Naive thymus-derived CD8-positive, alpha-beta T cell (primary cell): ENCODE measurements around the gene COA4. TPM values are rescaled to one million over a fixed set of nuclear protein-coding genes. Genes with fewer than 3 reads are reported as not detected.
A peak's percentile ranks its signal among the peaks of the same experiment; 100 is the strongest.

Source experiments
- ATAC-seq, 2 donors: fragments of 150-1000 bp; cut with Tn5 transposase in 1 of 2; sonication (Bioruptor Pico), chemical (Tn5 transposase) in 1 of 2; 1 replicate in 1 of 2; 2 replicates in 1 of 2; pipeline ENCODE4 v1.10.0; 2021; ENCODE audit warnings: mild to moderate bottlenecking in 2 of 2, moderate library complexity in 2 of 2
- POLR2A ChIA-PET: fragments of 350-600 bp; sonication (Branson Sonifier 250); formaldehyde crosslinking; loops from one replicate; lab custom pipeline; 2021; ENCODE audit warnings: antibody characterized with exemption; lab: Charles Lee
- DNase-seq, 10 donors: peaks; one replicate each; pipeline versions ENCODE4 v3.0.0 to v3.0.0-alpha.2; 2020 to 2022
- H3K27ac Mint-ChIP-seq, 10 donors: one replicate each; pipeline ENCODE4 v1.8.0; 2020 to 2022; ENCODE audit warnings: mild to moderate bottlenecking in 10 of 10, mixed read lengths in 10 of 10, moderate library complexity in 4 of 10, inconsistent platforms in 1 of 10
- H3K27me3 Mint-ChIP-seq, 5 donors: one replicate each; pipeline ENCODE4 v1.8.0; 2021 to 2022; ENCODE audit warnings: mixed read lengths in 5 of 5
- H3K36me3 Mint-ChIP-seq, 3 donors: one replicate each; pipeline ENCODE4 v1.8.0; 2020 to 2022; ENCODE audit warnings: mixed read lengths in 3 of 3, mild to moderate bottlenecking in 2 of 3, inconsistent platforms in 1 of 3
- H3K4me1 Mint-ChIP-seq, 4 donors: one replicate each; pipeline ENCODE4 v1.8.0; 2021 to 2022; ENCODE audit warnings: mixed read lengths in 4 of 4
- H3K4me3 Mint-ChIP-seq, 10 donors: one replicate each; pipeline ENCODE4 v1.8.0; 2020 to 2022; ENCODE audit warnings: mild to moderate bottlenecking in 10 of 10, mixed read lengths in 10 of 10, moderate library complexity in 6 of 10, inconsistent platforms in 1 of 10
- H3K9me3 Mint-ChIP-seq, 9 donors: one replicate each; pipeline ENCODE4 v1.8.0; 2020 to 2022; ENCODE audit warnings: mixed read lengths in 9 of 9, mild to moderate bottlenecking in 3 of 9, inconsistent platforms in 1 of 9, moderate library complexity in 1 of 9
- polyA plus RNA-seq, 3 donors: library from polyadenylated mRNA; unstranded; fragments of 300-500 nt; fragmentation: Illumina TruSeq; gene quantifications; one replicate each; pipeline ENCODE4 v1.2.3, GENCODE V29; 2021
- total RNA-seq, 8 experiments: library from RNA in 2 of 8; stranded (reverse) in 2 of 8; gene quantifications; one replicate each; pipeline ENCODE4 v1.2.3 and lab custom pipeline; 2021 to 2026

The COA4 gene
- total and polyA plus RNA-seq, 5 experiments from 2014 or later, result 48.1 to 77.3 (median 62.4) TPM

- DNase-seq (no peak), ATAC-seq (no peak)
- Mint-ChIP-seq H3K4me1 (peaks cover 0 to 2% (median 0%) of the 10 kb centered on the region in 4 donors), H3K36me3 (peaks cover 0 to 46% (median 19%) of the 10 kb centered on the region in 3 donors), H3K4me3 (no peak overlapping the region), H3K9me3 (no peaks in the 10 kb centered on the region), H3K27ac (peak overlapping the region in 2 of 10 donors; percentile 15 to 18), H3K27me3 (no peaks in the 10 kb centered on the region)
- POLR2A ChIA-PET, result no interaction called here
These were observed 16.4 kb downstream of the COA4 start for GRCh38 chr11:73860202-73860601.

GRCh38 chr11:73859671-73860070, 17.0 kb downstream of the COA4 start:
- Mint-ChIP-seq H3K4me1 (peaks cover 0 to 2% (median 0%) of the 10 kb centered on the region in 4 donors), H3K4me3 (no peak overlapping the region), H3K36me3 (peaks cover 0 to 45% (median 19%) of the 10 kb centered on the region in 3 donors), H3K27me3 (no peaks in the 10 kb centered on the region), H3K27ac (peak overlapping the region in 1 of 10 donors; percentile 60), H3K9me3 (no peaks in the 10 kb centered on the region)
- no peak for DNase-seq
- POLR2A ChIA-PET, result no interaction called here
- no peak for ATAC-seq

GRCh38 chr11:73856031-73856567, 20.5 kb downstream of the COA4 start:
- Mint-ChIP-seq H3K27ac (peak overlapping the region in 1 of 10 donors; percentile 17), H3K27me3 (no peaks in the 10 kb centered on the region), H3K36me3 (peaks cover 0 to 44% (median 19%) of the 10 kb centered on the region in 3 donors), H3K4me3 (no peak overlapping the region), H3K9me3 (no peaks in the 10 kb centered on the region), H3K4me1 (peaks cover 0 to 2% (median 0%) of the 10 kb centered on the region in 4 donors)
- POLR2A ChIA-PET, result no interaction called here
- DNase-seq (no peak), ATAC-seq (no peak)

- no peaks in the 10 kb centered on the region for H3K27me3 Mint-ChIP-seq
- H3K27ac Mint-ChIP-seq, result no peak overlapping the region
- POLR2A ChIA-PET, result interaction anchor here (0.6 kb wide), 1 partner anchor 89 kb away, joined by 5 read pairs; no protein-coding TSS in a partner anchor
- DNase-seq (no peak), ATAC-seq (no peak)
- H3K4me1 Mint-ChIP-seq, result no peaks in the 10 kb centered on the region
- H3K4me3 Mint-ChIP-seq, result no peak overlapping the region
- H3K9me3 Mint-ChIP-seq, result no peaks in the 10 kb centered on the region
- H3K36me3 Mint-ChIP-seq, result peaks cover 0 to 43% (median 14%) of the 10 kb centered on the region in 3 donors
These were observed 22.0 kb downstream of the COA4 start for GRCh38 chr11:73854680-73855079.

GRCh38 chr11:73852049-73852448, 24.6 kb downstream of the COA4 start:
- no peaks in the 10 kb centered on the region for H3K4me1 Mint-ChIP-seq
- no peaks in the 10 kb centered on the region for H3K27me3 Mint-ChIP-seq
- ATAC-seq, result no peak
- no peak overlapping the region for H3K4me3 Mint-ChIP-seq
- no peaks in the 10 kb centered on the region for H3K9me3 Mint-ChIP-seq
- H3K36me3 Mint-ChIP-seq, result peaks cover 0 to 63% (median 10%) of the 10 kb centered on the region in 3 donors
- POLR2A ChIA-PET, result no interaction called here
- no peak overlapping the region for H3K27ac Mint-ChIP-seq
- no peak for DNase-seq

- Mint-ChIP-seq H3K36me3 (peaks cover 0 to 72% (median 10%) of the 10 kb centered on the region in 3 donors), H3K9me3 (no peaks in the 10 kb centered on the region), H3K4me1 (no peaks in the 10 kb centered on the region), H3K27ac (no peak overlapping the region), H3K4me3 (no peak overlapping the region), H3K27me3 (no peaks in the 10 kb centered on the region)
- ATAC-seq (no peak), DNase-seq (no peak)
- POLR2A ChIA-PET, result no interaction called here
These were observed 25.4 kb downstream of the COA4 start for GRCh38 chr11:73851046-73851764.

GRCh38 chr11:73839123-73839457, 37.6 kb downstream of the COA4 start:
- H3K4me1 Mint-ChIP-seq, result no peaks in the 10 kb centered on the region
- no peaks in the 10 kb centered on the region for H3K9me3 Mint-ChIP-seq
- no peak overlapping the region for H3K27ac Mint-ChIP-seq
- H3K36me3 Mint-ChIP-seq, result peaks cover 0 to 65% (median 4%) of the 10 kb centered on the region in 3 donors
- DNase-seq (no peak), ATAC-seq (no peak)
- no peak overlapping the region for H3K4me3 Mint-ChIP-seq
- H3K27me3 Mint-ChIP-seq, result no peaks in the 10 kb centered on the region
- POLR2A ChIA-PET, result no interaction called here

- Mint-ChIP-seq H3K27me3 (no peaks in the 10 kb centered on the region), H3K4me1 (no peaks in the 10 kb centered on the region), H3K4me3 (no peak overlapping the region), H3K9me3 (no peaks in the 10 kb centered on the region), H3K36me3 (peaks cover 0 to 64% (median 6%) of the 10 kb centered on the region in 3 donors), H3K27ac (peak overlapping the region in 2 of 10 donors; percentile 25 to 63)
- POLR2A ChIA-PET, result no interaction called here
- DNase-seq (no peak), ATAC-seq (no peak)
These were observed 38.1 kb downstream of the COA4 start for GRCh38 chr11:73838443-73839122.

GRCh38 chr11:73833067-73833466, 43.6 kb downstream of the COA4 start:
- no peak overlapping the region for H3K27ac Mint-ChIP-seq
- H3K9me3 Mint-ChIP-seq, result no peaks in the 10 kb centered on the region
- H3K36me3 Mint-ChIP-seq, result peaks cover 0 to 76% (median 16%) of the 10 kb centered on the region in 3 donors
- ATAC-seq, result no peak
- no peaks in the 10 kb centered on the region for H3K4me1 Mint-ChIP-seq
- DNase-seq, result no peak
- H3K27me3 Mint-ChIP-seq, result no peaks in the 10 kb centered on the region
- POLR2A ChIA-PET, result no interaction called here
- no peak overlapping the region for H3K4me3 Mint-ChIP-seq

GRCh38 chr11:73830261-73830660, 46.4 kb downstream of the COA4 start:
- Mint-ChIP-seq H3K9me3 (no peaks in the 10 kb centered on the region), H3K36me3 (peaks cover 0 to 81% (median 21%) of the 10 kb centered on the region in 3 donors), H3K4me1 (no peaks in the 10 kb centered on the region), H3K27me3 (no peaks in the 10 kb centered on the region), H3K4me3 (no peak overlapping the region), H3K27ac (peak overlapping the region in 1 of 10 donors; percentile 27)
- POLR2A ChIA-PET, result no interaction called here
- DNase-seq (no peak), ATAC-seq (no peak)

Other genes starting within 250 kb of the COA4 start
- 10 to 100 TPM; 79.1 to 86.8 TPM for gene PLEKHB1, start 230.3 kb downstream of the COA4 start, total RNA-seq
- 100 to 1,000 TPM; 103 to 155 (median 148) TPM for gene PLEKHB1, start 230.3 kb downstream of the COA4 start, polyA plus RNA-seq
- gene RAB6A, start 115.8 kb downstream of the COA4 start, total RNA-seq, result 10 to 100 TPM; 82.8 to 88.5 TPM
- gene RAB6A, start 115.8 kb downstream of the COA4 start, polyA plus RNA-seq, result 10 to 100 TPM; 79.3 to 94.3 (median 92.6) TPM
- 10 to 100 TPM; 26.6 to 28.6 TPM for gene MRPL48, start 89.0 kb downstream of the COA4 start, total RNA-seq
- gene MRPL48, start 89.0 kb downstream of the COA4 start, polyA plus RNA-seq, result 10 to 100 TPM; 73.9 to 85.2 (median 74.6) TPM
- gene PAAF1, start 153 bp upstream of the COA4 start, total RNA-seq, result 10 to 100 TPM; 20.4 to 24.6 TPM
- gene PAAF1, start 153 bp upstream of the COA4 start, polyA plus RNA-seq, result 10 to 100 TPM; 17.7 to 30.4 (median 23.9) TPM
- gene DNAJB13, start 74.2 kb upstream of the COA4 start, total RNA-seq, result under 1 TPM; 0.22 to 0.60 TPM
- under 1 TPM; 0.16 to 0.51 (median 0.46) TPM for gene DNAJB13, start 74.2 kb upstream of the COA4 start, polyA plus RNA-seq
- 100 to 1,000 TPM; 388 to 396 TPM for gene UCP2, start 106.0 kb upstream of the COA4 start, total RNA-seq
- gene UCP2, start 106.0 kb upstream of the COA4 start, polyA plus RNA-seq, result 1,000 to 10,000 TPM in 2 of 3 donors, 100 to 1,000 TPM in 1; 998 to 1,325 (median 1,191) TPM
- gene UCP3, start 132.2 kb upstream of the COA4 start, total RNA-seq, result 1 to 10 TPM; 6.8 to 7.5 TPM
- under 1 TPM in 2 of 3 donors, not detected in 1; 0.50 to 0.76 TPM for gene UCP3, start 132.2 kb upstream of the COA4 start, polyA plus RNA-seq